Tibial nerve (tissue), 4 donors: Measurements from ENCODE around the gene AQP2.

Experiments used
- CTCF ChIP-seq, 5 experiments: fragments of 200-600 bp in 3 of 5; fragments of 450-650 bp in 2 of 5; sonication (generic) in 3 of 5; IDR thresholded peaks; one replicate each; pipeline ENCODE4 v1.5.1; 2016 to 2019; ENCODE audit warnings: antibody characterized with exemption in 5 of 5, mild to moderate bottlenecking in 3 of 5, moderate library complexity in 2 of 5
- EP300 ChIP-seq, 2 donors: sonication (generic); formaldehyde crosslinking; IDR thresholded peaks; one replicate each; pipeline ENCODE4 v1.6.1; 2017; ENCODE audit warnings: antibody characterized with exemption in 2 of 2, mild to moderate bottlenecking in 1 of 2
- POLR2A ChIP-seq, 2 donors: fragments of 450-650 bp; IDR thresholded peaks; one replicate each; pipeline ENCODE4 v1.6.1; 2017; ENCODE audit warnings: antibody characterized with exemption in 2 of 2, mild to moderate bottlenecking in 2 of 2, moderate library complexity in 2 of 2

GRCh38 chr12:49990273-49990672 is 39.7 kb downstream of the AQP2 start:
- TF ChIP-seq CTCF (IDR thresholded peaks at IDR 0.05) (no peak), POLR2A (IDR thresholded peaks at IDR 0.05) (no peak), EP300 (IDR thresholded peaks at IDR 0.05) (no peak)
